ENCODE data around the gene SIRT4. TPM values are rescaled to one million over a fixed set of nuclear protein-coding genes. Genes with fewer than 3 reads are reported as not detected.
A peak's percentile ranks its signal among the peaks of the same experiment; 100 is the strongest.

SIRT4 gene
- total RNA-seq, 1 experiment from 2014 or later: 2.1 TPM

DNA sequence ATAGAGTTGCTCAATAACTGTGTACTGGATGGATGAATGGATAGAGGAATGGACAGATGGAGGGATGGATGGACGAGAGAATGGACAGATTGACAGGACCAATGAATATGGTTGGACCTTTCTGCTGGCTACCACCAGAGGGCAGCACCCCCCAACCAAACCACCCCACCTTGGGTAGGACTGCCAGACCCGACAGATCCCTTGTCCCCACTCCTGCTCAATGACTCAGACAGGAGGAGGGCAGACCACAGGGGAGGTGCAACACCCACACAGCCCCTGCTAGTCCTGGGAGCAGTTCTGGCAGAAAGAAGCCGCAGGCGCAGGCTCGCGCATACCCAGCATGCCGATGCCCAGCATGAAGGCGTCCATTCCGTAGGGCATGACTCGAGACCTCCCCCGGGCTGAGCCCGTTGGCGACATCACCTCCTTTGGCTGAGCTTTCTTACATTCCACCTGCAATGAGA lies 54.5 kb downstream of the SIRT4 start:
- Histone ChIP-seq H3K4me3 (ENCODE audit: low read depth, low read length) (no peak overlapping the region), H3K27me3 (replicated peaks; ENCODE audit: control insufficient read depth, insufficient read depth, low read length) (no peaks in the 10 kb centered on the region), H3K36me3 (ENCODE audit: control insufficient read depth, insufficient read depth, low read length) (peaks cover 2% of the 10 kb centered on the region), H3K4me1 (no peaks in the 10 kb centered on the region), H3K9me3 (no peaks in the 10 kb centered on the region)
- CTCF ChIA-PET: interaction anchor here (1.0 to 1.4 kb wide), 3 partner anchors 73 to 110 kb away, joined by 3 to 5 read pairs (median 4); no protein-coding TSS in a partner anchor
- H3K36me3 Mint-ChIP-seq (ENCODE audit: insufficient read depth, unreplicated experiment): peaks cover 19% of the 10 kb centered on the region
- intact Hi-C loops (cut with micrococcal nuclease; ENCODE audit: unreplicated experiment): loop anchor here (1.0 to 2.0 kb wide), 2 partner anchors 74 to 110 kb away; no protein-coding TSS in a partner anchor
- H3K9me3 Mint-ChIP-seq (ENCODE audit: unreplicated experiment): no peaks in the 10 kb centered on the region
- no peak overlapping the region for H3K27ac Mint-ChIP-seq (ENCODE audit: unreplicated experiment)
- H3K4me1 Mint-ChIP-seq (ENCODE audit: low read depth, unreplicated experiment): no peaks in the 10 kb centered on the region
- POLR2A ChIA-PET: no interaction called here
- H3K27me3 Mint-ChIP-seq (ENCODE audit: insufficient read depth, unreplicated experiment): no peaks in the 10 kb centered on the region
- TF ChIP-seq, protein P1, sequence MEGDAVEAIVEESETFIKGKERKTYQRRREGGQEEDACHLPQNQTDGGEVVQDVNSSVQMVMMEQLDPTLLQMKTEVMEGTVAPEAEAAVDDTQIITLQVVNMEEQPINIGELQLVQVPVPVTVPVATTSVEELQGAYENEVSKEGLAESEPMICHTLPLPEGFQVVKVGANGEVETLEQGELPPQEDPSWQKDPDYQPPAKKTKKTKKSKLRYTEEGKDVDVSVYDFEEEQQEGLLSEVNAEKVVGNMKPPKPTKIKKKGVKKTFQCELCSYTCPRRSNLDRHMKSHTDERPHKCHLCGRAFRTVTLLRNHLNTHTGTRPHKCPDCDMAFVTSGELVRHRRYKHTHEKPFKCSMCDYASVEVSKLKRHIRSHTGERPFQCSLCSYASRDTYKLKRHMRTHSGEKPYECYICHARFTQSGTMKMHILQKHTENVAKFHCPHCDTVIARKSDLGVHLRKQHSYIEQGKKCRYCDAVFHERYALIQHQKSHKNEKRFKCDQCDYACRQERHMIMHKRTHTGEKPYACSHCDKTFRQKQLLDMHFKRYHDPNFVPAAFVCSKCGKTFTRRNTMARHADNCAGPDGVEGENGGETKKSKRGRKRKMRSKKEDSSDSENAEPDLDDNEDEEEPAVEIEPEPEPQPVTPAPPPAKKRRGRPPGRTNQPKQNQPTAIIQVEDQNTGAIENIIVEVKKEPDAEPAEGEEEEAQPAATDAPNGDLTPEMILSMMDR (IDR thresholded peaks at IDR 0.05; ENCODE audit: insufficient read depth in 1 of 2, low read depth in 1 of 2, low read length in 1 of 2, severe bottlenecking in 1 of 2, unreplicated experiment in 1 of 2): peak; percentile 78 to 84
- no peak overlapping the region for H3K4me3 Mint-ChIP-seq (ENCODE audit: unreplicated experiment)
- BruUV-seq (replicated peaks): no TSS peak
- peak; percentile 84 to 86 for DNase-seq

DNA sequence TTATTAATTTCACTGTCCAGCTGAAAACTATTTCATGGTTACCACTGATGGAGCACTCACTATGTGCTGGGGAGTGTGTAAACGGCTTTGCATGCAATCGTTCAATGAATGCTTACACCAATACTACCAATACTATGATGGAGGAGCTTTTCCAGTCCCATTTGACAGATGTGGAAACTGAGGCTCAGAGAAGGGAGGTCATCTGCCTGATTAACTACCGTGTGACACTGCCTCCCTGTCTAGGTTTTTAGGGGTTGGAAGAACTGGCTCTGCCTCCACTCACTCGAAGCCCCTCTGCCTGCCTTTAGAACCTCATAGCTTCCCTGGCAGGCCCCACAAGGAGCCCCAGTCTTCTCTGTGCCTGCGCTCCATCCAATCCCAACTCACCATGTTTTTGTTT lies 55.0 kb downstream of the SIRT4 start:
- ChIA-PET POLR2A (no interaction called here), CTCF (interaction anchor here (1.0 to 1.4 kb wide), 3 partner anchors 73 to 110 kb away, joined by 3 to 5 read pairs (median 4); no protein-coding TSS in a partner anchor)
- no peaks in the 10 kb centered on the region for H3K4me1 ChIP-seq
- no peaks in the 10 kb centered on the region for H3K9me3 Mint-ChIP-seq (ENCODE audit: unreplicated experiment)
- no peak overlapping the region for H3K27ac Mint-ChIP-seq (ENCODE audit: unreplicated experiment)
- peaks cover 2% of the 10 kb centered on the region for H3K36me3 ChIP-seq (ENCODE audit: control insufficient read depth, insufficient read depth, low read length)
- H3K27me3 Mint-ChIP-seq (ENCODE audit: insufficient read depth, unreplicated experiment): no peaks in the 10 kb centered on the region
- H3K4me1 Mint-ChIP-seq (ENCODE audit: low read depth, unreplicated experiment): no peaks in the 10 kb centered on the region
- TF ChIP-seq, protein P1 (IDR thresholded peaks at IDR 0.05; ENCODE audit: insufficient read depth in 1 of 2, low read depth in 1 of 2, low read length in 1 of 2, severe bottlenecking in 1 of 2, unreplicated experiment in 1 of 2): no peak
- intact Hi-C loops (cut with micrococcal nuclease; ENCODE audit: unreplicated experiment): loop anchor here (2.0 kb wide), 1 partner anchor 110 kb away; no protein-coding TSS in a partner anchor
- H3K36me3 Mint-ChIP-seq (ENCODE audit: insufficient read depth, unreplicated experiment): peaks cover 19% of the 10 kb centered on the region
- no peak overlapping the region for H3K4me3 Mint-ChIP-seq (ENCODE audit: unreplicated experiment)
- no peaks in the 10 kb centered on the region for H3K27me3 ChIP-seq (replicated peaks; ENCODE audit: control insufficient read depth, insufficient read depth, low read length)
- no peaks in the 10 kb centered on the region for H3K9me3 ChIP-seq
- no TSS peak for BruUV-seq (replicated peaks)
- DNase-seq: no peak
- no peak overlapping the region for H3K4me3 ChIP-seq (ENCODE audit: low read depth, low read length)

DNA sequence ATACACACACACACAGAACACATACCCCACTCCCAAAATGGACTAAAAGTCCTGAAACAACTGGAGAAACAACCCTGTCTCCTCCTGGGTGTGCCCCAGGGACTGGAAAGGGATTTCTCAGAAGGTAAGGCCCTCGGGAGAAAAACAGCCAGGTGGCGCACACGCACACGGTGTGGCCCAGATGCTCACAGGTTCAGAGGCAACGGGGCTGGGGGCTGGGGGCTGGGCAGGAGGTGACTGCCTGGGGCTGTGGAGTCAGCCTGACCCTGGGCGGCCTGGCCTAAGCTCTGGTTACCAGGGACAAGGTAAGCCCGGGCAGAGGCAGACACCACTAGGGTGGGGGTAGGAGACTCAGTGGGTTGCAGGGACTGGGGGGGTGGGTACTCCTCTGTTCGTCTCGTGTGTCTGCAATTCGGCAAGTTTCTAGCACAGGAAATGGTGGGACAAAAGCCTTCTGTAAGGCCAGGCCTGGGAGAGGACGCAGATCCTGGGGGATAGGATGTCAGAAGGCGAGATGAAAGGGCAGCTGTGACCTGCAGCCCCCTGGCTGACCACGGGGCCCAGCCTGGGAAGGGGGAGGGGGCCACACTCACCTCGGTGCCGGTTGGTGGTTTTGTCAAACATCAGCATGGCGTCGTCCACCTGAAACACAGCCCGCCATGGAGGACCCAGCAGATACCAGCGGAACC lies 56.4 kb downstream of the SIRT4 start:
- Mint-ChIP-seq H3K27ac (ENCODE audit: unreplicated experiment) (no peak overlapping the region), H3K9me3 (ENCODE audit: unreplicated experiment) (no peaks in the 10 kb centered on the region), H3K36me3 (ENCODE audit: insufficient read depth, unreplicated experiment) (peaks cover 27% of the 10 kb centered on the region), H3K4me1 (ENCODE audit: low read depth, unreplicated experiment) (no peaks in the 10 kb centered on the region), H3K27me3 (ENCODE audit: insufficient read depth, unreplicated experiment) (no peaks in the 10 kb centered on the region), H3K4me3 (ENCODE audit: unreplicated experiment) (no peak overlapping the region)
- intact Hi-C loops (cut with micrococcal nuclease; ENCODE audit: unreplicated experiment): no loop called here
- TF ChIP-seq, protein P1 (IDR thresholded peaks at IDR 0.05; ENCODE audit: insufficient read depth in 1 of 2, low read depth in 1 of 2, low read length in 1 of 2, severe bottlenecking in 1 of 2, unreplicated experiment in 1 of 2): peak in 1 of 2 experiments; percentile 3
- Histone ChIP-seq H3K4me3 (ENCODE audit: low read depth, low read length) (no peak overlapping the region), H3K4me1 (no peaks in the 10 kb centered on the region), H3K36me3 (ENCODE audit: control insufficient read depth, insufficient read depth, low read length) (peaks cover 2% of the 10 kb centered on the region), H3K27me3 (replicated peaks; ENCODE audit: control insufficient read depth, insufficient read depth, low read length) (no peaks in the 10 kb centered on the region), H3K9me3 (no peaks in the 10 kb centered on the region)
- ChIA-PET POLR2A (no interaction called here), CTCF (interaction anchor here (0.6 kb wide), 1 partner anchor 71 kb away, joined by 3 read pairs; no protein-coding TSS in a partner anchor)
- BruUV-seq (replicated peaks): no TSS peak
- DNase-seq: peak in 1 of 2 experiments; percentile 31

Data from Caco-2 (cell line).